SH-SY5Y (cell line): ENCODE results near the gene GFM1.

Experiments
- GATA2 ChIP-seq: IDR thresholded peaks from 2 replicates; pipeline ENCODE4 v1.6.1; 2011; ENCODE audit warnings: mild to moderate bottlenecking, low read depth, low read length
- GATA3 ChIP-seq: IDR thresholded peaks from 2 replicates; pipeline ENCODE4 v1.6.1; 2011; ENCODE audit warnings: low read depth, mild to moderate bottlenecking, low read length, moderate library complexity

GRCh38 chr3:158710601-158711000 lies 66.3 kb downstream of the GFM1 start:
- TF ChIP-seq GATA2: no peak
- TF ChIP-seq GATA3: no peak
